NCI-H510A treated with DMSO at 0.1 percent for 48 hours (cell line): Measurements from ENCODE around the gene C1QTNF1.
"Not testable (repeated sequence)": the region's sequence is repeated elsewhere in the genome, so short reads cannot be mapped to it uniquely, and the experiment has no call there.

Experiments
- DNase-seq: peaks from one replicate; lab custom pipeline; 2025; lab: John Stamatoyannopoulos, UW

C1QTNF1 gene

DNA sequence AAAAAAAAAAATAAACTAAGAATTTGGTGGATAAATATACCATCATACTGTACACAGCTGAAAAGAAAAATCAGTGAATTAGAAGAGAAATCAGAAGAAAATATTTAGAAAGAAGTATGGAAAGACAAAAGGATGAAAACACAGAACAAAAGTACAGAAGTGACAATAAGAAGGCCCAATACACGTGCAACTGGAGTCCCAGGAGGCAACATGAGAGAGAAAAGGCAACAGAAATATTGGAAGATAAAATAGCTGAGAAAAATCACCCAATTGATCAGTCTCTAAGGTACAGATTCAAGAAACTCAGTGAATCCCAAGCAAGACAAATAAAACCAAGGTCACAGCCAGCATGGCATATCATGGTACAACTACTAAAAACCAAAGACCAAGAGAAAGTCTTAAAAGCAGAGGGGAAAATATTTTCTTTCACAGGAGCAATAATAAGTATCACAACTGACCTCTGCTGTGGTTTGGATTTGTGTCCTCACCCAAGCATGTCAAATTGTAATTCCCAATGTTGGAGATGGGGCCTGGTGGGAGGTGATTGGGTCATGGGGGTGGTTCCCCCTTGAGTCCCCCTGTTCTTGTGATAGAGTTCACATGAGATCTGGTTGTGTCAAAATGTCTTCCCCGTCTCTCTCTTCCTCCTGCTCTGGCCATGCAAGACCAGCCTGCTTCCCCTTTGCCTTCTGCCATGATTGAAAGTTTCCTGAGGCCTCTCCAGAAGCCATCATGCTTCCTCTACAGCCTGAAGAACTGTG lies 30.4 kb downstream of the C1QTNF1 start:
- no peak for DNase-seq

DNA sequence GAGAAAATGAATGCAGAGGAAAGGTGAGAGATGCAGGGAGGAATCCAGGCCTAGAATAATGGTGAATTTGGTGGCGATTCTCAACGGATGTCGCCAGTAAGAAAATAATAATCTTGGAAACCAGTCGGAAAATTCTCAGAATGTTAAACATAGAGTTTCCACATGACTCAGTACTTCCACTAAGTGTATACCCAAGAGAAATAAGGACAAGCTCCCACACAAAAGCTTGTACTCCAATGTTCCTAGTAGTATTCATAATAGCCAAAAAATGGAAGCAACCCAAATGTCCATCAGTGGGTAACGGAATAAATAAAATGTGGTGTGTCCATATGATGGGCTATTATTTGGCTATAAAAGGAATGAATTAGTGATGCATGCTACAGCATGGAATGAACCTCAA lies 31.2 kb downstream of the C1QTNF1 start:
- no peak for DNase-seq

DNA sequence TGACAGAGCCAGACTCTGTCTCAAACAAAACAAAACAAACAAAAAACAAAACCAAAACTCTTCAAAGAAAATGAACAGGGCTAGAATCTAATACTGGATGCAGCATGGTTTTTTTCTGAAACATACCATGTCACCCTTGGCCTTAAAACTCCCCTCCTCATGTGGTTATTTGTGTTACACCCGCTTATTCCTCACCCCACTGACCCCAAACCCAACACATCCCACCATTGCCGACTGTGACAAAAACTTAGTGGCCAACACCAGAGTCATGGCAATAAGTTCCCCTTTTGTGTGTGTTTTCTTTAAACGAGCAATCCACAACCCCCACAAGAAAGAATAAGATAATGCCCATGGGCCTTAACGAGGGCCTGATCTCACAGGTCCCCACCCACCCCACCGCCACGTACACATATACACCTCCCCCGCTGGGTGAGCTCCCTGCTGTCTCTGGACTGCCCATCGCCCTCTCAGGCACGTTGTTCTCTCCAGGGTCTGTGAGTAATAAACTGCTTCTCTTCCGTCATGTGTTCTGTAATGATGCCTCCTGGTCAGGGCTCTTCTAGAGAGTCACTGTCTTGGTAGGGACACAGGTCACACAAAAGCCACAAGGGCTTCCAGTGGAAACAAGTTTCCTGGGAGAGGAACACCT lies 33.9 kb downstream of the C1QTNF1 start:
- DNase-seq: no peak

DNA sequence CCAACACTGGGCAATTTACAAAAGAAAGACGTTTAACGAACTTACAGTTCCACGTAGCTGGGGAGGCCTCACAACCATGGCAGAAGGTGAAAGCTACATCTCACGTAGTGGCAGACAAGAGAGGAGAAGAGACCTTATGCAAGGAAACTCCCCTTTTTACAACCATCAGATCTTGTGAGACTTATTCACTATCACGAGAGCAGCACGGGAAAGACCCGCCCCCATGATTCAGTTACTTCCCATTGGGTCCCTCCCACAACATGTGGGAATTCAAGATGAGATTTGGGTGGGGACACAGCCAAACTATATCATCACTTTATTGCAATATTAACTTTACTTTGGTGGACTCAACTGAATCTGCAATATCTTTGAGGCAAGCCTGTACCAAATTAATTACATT lies 38.7 kb downstream of the C1QTNF1 start:
- DNase-seq: no peak

- DNase-seq: no peak
These were observed 40.1 kb downstream of the C1QTNF1 start for GRCh38 chr17:79064026-79064425.

DNA sequence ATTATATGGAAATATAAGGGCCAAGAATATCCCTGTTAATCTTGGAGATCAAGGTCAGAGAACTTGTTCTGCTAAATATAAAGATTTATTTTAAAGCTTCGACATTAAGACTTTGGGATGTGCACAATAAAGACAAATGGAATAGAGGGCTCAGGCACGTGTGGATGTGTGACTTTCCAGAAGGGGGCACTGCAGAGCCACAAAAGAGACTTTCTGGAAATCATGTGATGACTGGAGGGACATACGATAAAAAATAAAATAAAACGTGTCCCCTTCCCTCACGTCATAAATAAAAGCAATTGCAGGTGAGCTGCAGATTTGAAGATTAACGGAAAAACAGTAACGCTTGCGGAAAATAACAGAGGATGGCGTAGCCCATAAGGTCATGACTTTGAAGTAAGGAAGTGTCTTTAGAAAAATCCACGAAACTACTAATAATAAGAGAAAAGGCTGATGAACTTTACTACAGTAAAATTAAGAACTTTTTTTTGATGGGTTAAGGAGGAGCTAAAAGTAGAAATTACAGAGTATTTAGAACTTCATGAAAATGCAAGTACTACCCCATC lies 41.2 kb downstream of the C1QTNF1 start:
- no peak for DNase-seq

DNA sequence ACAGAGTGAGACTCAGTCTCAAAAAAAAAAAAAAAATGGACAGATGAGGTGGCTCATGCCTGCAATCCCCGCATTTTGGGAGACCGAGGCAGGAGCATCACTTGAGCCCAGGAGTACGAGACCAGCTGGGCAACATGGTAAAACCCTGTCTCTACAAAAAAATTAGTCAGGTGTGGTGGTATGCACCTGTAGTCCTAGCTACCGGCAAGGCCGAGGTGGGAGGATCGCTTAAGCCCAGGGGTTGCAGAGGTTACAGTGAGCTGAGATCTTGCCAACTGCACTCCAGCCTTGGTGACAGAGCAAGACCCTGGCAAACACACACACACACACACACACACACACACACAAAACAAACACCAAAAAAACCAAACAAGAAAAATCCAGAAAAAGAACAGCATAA lies 43.0 kb downstream of the C1QTNF1 start:
- DNase-seq: no peak

DNA sequence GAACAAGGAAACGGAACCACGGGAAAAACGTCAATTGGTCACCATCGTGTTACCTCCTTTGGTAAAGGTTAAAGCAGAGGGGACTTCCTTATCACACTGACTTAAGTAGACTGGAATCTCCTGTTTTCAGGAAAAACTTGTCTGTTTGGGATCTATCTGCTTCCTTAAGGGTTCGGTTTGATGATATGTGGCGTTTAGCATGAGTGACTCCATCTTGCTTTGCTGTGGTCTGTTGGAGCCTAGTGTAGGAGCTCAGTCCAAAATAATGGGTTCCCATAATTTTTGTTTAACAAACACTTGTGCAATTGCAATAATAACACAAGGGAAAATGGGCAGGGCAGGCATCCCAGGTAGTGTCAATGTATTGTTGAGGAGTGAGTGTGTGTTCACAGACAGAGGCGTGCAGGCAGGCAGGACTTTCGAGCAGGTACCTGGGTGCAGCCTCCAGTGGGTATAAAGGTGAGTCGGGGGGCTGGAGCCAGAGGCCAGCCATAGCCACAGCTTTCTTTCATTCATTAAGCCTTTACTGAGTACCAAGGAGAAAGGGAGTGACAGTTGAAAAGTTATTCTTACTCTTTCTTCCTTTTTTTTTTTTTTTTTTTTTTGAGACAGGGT lies 46.4 kb downstream of the C1QTNF1 start:
- no peak for DNase-seq

- DNase-seq: no peak
These were observed 47.3 kb downstream of the C1QTNF1 start for GRCh38 chr17:79071161-79071740.

GRCh38 chr17:79072544-79072943 lies 48.6 kb downstream of the C1QTNF1 start:
- no peak for DNase-seq

GRCh38 chr17:79073016-79073705 lies 49.2 kb downstream of the C1QTNF1 start:
- no peak for DNase-seq

GRCh38 chr17:79073706-79074088 lies 49.7 kb downstream of the C1QTNF1 start:
- no peak for DNase-seq

DNA sequence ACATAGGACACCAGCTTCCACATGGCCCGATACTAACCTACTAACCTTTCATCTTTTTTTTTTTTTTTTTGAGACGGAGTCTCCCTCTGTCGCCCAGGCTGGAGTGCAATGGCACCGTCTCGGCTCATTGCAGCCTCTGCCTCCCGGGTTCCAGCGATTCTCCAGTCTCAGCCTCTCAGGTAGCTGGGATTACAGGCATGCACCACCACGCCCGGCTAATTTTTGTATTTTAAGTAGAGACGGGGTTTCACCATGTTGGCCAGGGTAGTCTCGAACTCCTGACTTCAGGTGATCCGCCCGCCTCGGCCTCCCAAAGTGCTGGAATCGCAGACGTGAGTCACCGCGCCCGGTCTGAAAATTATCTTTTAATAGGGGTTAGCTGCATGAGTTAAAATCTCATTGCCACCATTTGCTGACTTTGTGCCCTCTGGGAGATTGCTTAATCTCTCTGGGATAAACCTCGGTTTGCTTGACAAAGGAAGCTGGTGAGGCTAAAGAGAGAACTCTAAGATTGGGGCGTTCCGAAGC lies 50.2 kb downstream of the C1QTNF1 start:
- not testable (repeated sequence) for DNase-seq

- DNase-seq: peak; percentile 92
These were observed 50.9 kb downstream of the C1QTNF1 start, which contains the start of gene ENGASE for GRCh38 chr17:79074649-79075445. ENGASE (plus strand) TSS chr17:79074824; CDS start chr17:79074945, 121 bp downstream.

DNA sequence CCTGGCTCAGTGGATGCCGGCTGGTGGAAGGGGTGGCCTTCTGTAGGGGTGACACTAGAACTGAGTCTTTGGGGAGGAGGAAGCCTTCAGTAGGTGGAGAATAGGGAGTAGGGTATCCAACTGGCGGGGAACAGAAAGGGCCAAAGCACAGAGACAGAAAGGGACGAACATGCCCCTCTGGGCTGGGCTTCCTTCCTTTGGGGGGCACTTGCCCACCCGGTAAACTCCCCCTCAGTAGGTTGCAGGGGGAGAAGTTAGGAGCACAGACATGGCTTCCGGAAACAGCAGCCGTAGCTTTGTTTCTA lies 51.4 kb downstream of the C1QTNF1 start:
- DNase-seq: no peak

DNA sequence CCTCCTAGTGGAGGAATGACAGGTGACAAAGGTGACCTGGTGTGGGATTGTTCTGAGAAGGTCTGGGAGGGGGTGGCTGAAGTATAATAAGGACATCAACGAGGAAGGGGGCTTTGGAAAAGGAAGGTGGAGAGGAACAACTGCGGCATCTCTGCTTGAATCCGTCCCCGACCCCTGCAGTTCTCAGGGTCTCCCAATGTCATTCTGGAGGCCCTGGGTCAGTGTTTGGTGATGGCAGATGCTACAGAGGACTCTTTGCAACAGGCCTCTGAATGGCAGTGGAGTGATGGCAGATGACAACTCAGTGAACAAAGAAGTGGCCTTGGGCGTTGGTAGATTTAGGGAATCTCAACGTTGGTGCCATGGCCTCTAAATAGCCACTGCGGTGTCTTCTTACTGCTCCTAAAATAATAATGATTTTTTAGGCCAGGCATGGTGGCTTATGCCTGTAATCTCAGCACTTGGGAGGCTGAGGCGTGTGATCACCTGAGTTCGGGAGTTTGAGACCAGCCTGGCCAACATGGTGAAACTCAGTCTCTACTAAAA lies 52.0 kb downstream of the C1QTNF1 start:
- DNase-seq: no peak

- no peak for DNase-seq
These were observed 53.6 kb downstream of the C1QTNF1 start for GRCh38 chr17:79077587-79077986.

DNA sequence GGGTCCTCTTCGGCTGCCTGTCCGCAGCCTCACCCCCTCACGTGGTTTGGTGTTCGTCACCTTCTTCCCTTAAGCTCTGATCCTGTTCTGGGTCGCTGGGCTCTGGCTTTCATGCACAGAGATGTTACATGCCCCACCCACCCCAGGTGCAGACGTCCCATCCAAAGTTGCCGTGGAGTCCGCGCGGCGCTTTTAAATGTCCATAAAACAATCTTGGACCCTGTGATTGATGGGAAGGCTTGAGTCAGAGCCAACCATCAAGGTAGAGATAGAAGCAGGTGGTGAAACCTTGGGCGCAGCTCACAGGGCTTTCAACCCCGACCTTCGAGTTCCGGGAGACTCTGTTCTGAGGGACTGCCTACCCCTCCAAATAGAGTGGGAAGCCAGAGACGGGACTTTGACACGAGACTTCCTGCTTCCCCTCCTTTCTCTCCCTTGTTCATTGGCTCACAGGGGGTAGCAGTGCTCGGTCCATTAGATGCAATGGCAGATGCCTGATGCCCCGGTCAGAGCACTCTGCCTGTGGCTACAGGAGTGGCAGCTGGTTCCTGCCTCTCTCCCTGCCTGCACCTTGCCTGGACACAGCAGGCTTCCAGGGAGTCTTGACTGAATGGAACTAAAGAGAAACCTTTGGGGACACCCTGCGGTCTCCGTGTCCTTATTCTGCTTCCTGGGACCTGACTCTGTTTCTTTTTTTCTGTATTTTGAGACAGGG lies 54.7 kb downstream of the C1QTNF1 start:
- no peak for DNase-seq

DNA sequence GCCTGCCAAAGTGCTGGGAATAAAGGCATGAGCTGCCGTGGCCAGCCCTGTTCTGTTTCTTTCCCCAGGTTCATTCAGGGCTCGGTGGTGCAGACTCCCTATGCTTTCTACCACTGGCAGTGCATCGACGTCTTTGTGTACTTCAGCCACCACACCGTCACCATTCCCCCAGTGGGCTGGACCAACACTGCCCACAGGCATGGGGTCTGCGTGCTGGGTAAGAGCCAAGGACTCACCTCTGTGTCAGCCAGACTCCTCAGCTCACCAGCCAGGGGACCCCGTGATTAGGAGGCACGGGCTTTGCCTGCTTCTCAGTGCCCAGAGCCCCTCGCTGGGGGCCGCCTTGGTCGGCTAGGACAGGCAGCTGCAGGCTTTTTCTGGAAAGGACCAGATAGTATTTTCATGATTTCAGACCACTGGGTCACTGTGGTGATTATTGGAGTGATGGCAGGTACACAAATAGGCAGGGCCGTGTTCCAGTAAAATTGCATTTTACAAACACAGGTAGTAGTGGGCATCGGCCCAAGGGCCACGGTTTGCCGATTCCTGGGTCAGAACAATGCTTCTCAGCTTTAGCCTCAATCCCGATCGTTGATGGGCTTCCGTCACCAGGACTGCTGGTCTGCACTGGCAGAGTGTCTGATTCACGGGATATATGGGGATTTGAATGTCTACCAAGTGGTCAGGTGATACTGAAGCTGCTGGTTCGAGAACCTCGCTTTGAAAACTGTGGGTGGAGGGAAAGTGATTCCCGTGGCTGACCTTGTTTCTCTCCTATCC lies 55.6 kb downstream of the C1QTNF1 start:
- no peak for DNase-seq
